WTC11 (cell line): ENCODE measurements around the gene AFF3. TPM values are rescaled to one million over a fixed set of nuclear protein-coding genes. Genes with fewer than 3 reads are reported as not detected.

ENCODE experiments used
- ATAC-seq: fragments of 200-7000 bp; cut with Tn5 transposase; 2 replicates; pipeline ENCODE4 v1.10.0; 2021; ENCODE audit warnings: mild to moderate bottlenecking, moderate library complexity
- CTCF ChIA-PET: fragments of 300-600 bp; sonication (Branson Sonifier 250); formaldehyde crosslinking; loops from one replicate; lab custom pipeline; 2021; ENCODE audit warnings: antibody characterized with exemption; lab: Charles Lee
- POLR2A ChIA-PET: fragments of 350-600 bp; sonication (Branson Sonifier 250); formaldehyde crosslinking; loops from one replicate; lab custom pipeline; 2021; ENCODE audit warnings: antibody characterized with exemption; lab: Charles Lee
- DNase-seq: peaks from one replicate; pipeline ENCODE4 v3.0.0; 2021; ENCODE audit warnings: low spot score
- H3K27ac Mint-ChIP-seq: 2 replicates; pipeline ENCODE4 v1.8.0; 2021; ENCODE audit warnings: mixed read lengths
- H3K27me3 Mint-ChIP-seq: 2 replicates; pipeline ENCODE4 v1.8.0; 2021; ENCODE audit warnings: low read depth, mild to moderate bottlenecking, moderate library complexity, mixed read lengths
- H3K36me3 Mint-ChIP-seq: 2 replicates; pipeline ENCODE4 v1.8.0; 2021; ENCODE audit warnings: mixed read lengths
- H3K4me1 Mint-ChIP-seq: 2 replicates; pipeline ENCODE4 v1.8.0; 2022; ENCODE audit warnings: mixed read lengths
- H3K4me3 Mint-ChIP-seq: 2 replicates; pipeline ENCODE4 v1.8.0; 2021; ENCODE audit warnings: mild to moderate bottlenecking, moderate library complexity, mixed read lengths
- H3K9me3 Mint-ChIP-seq: 2 replicates; pipeline ENCODE4 v1.8.0; 2021; ENCODE audit warnings: mixed read lengths
- ATF1 ChIP-seq: sonication (generic); formaldehyde crosslinking; IDR thresholded peaks from 2 replicates; pipeline ENCODE4 v1.8.1; 2023; ENCODE audit warnings: mild to moderate bottlenecking, moderate library complexity, missing genetic modification reagents
- CBFB ChIP-seq: sonication (generic); formaldehyde crosslinking; IDR thresholded peaks from 2 replicates; pipeline ENCODE4 v1.8.1; 2022; ENCODE audit warnings: mild to moderate bottlenecking, low read depth, missing genetic modification reagents
- CREB1 ChIP-seq: sonication (generic); formaldehyde crosslinking; IDR thresholded peaks from 2 replicates; pipeline ENCODE4 v1.8.0; 2023; ENCODE audit warnings: mild to moderate bottlenecking, missing genetic modification reagents
- ESRRA ChIP-seq: sonication (generic); formaldehyde crosslinking; IDR thresholded peaks from 2 replicates; pipeline ENCODE4 v1.8.1; 2022; ENCODE audit warnings: mild to moderate bottlenecking, missing genetic modification reagents, borderline replicate concordance
- ETV6 ChIP-seq: sonication (generic); formaldehyde crosslinking; IDR thresholded peaks from 2 replicates; pipeline ENCODE4 v1.8.1; 2022; ENCODE audit warnings: mild to moderate bottlenecking, missing genetic modification reagents
- HMGA2 ChIP-seq: fragments of 250-450 bp; sonication (Bioruptor Pico); IDR thresholded peaks from 2 replicates; pipeline ENCODE4 v1.4.0; 2021; ENCODE audit warnings: mild to moderate bottlenecking, moderate library complexity
- NFE2L1 ChIP-seq: sonication (generic); formaldehyde crosslinking; IDR thresholded peaks from 2 replicates; pipeline ENCODE4 v1.8.1; 2023; ENCODE audit warnings: missing genetic modification reagents
- NR2C2 ChIP-seq: sonication (generic); formaldehyde crosslinking; IDR thresholded peaks from 2 replicates; pipeline ENCODE4 v1.8.0; 2022; ENCODE audit warnings: mild to moderate bottlenecking, missing genetic modification reagents
- SMAD4 ChIP-seq: sonication (generic); formaldehyde crosslinking; IDR thresholded peaks from 2 replicates; pipeline ENCODE4 v1.8.0; 2022; ENCODE audit warnings: mild to moderate bottlenecking, missing genetic modification reagents
- ZBTB21 ChIP-seq: sonication (generic); formaldehyde crosslinking; IDR thresholded peaks from 2 replicates; pipeline ENCODE4 v1.8.1; 2023; ENCODE audit warnings: mild to moderate bottlenecking, missing genetic modification reagents, borderline replicate concordance
- ZNF121 ChIP-seq: sonication (generic); formaldehyde crosslinking; IDR thresholded peaks from 2 replicates; pipeline ENCODE4 v1.8.0; 2023; ENCODE audit warnings: missing genetic modification reagents
- ZNF416 ChIP-seq: fragments of 250-450 bp; sonication (Bioruptor Pico); IDR thresholded peaks from 2 replicates; pipeline ENCODE4 v1.9.0; 2021; ENCODE audit warnings: mild to moderate bottlenecking, inconsistent platforms
- ZNF423 ChIP-seq: fragments of 250-450 bp; sonication (Bioruptor Pico); IDR thresholded peaks from 2 replicates; pipeline ENCODE4 v2.1.2; 2022; ENCODE audit warnings: mild to moderate bottlenecking, moderate library complexity
- total RNA-seq: library from RNA; stranded (reverse); gene quantifications from 3 replicates; pipeline ENCODE4 v1.2.3, GENCODE V29; 2021
- TF ChIP-seq, protein P1 (sequence below): sonication (generic); formaldehyde crosslinking; IDR thresholded peaks from 2 replicates; pipeline ENCODE4 v1.8.1; 2022; ENCODE audit warnings: low read depth, missing genetic modification reagents, borderline replicate concordance
- TF ChIP-seq, protein P2 (sequence below): fragments of 250-450 bp; sonication (Bioruptor Pico); IDR thresholded peaks from 2 replicates; pipeline ENCODE4 v1.9.0; 2021; ENCODE audit warnings: mild to moderate bottlenecking, borderline replicate concordance
- TF ChIP-seq, protein P3 (sequence below): sonication (generic); formaldehyde crosslinking; IDR thresholded peaks from 2 replicates; pipeline ENCODE4 v1.8.0; 2022; ENCODE audit warnings: mild to moderate bottlenecking, missing genetic modification reagents
- TF ChIP-seq, protein P4 (sequence below): sonication (generic); formaldehyde crosslinking; conservative IDR thresholded peaks from 2 replicates; pipeline ENCODE4 v1.8.1; 2022; ENCODE audit warnings: mild to moderate bottlenecking, missing genetic modification reagents
- TF ChIP-seq, protein P5 (sequence below): sonication (generic); formaldehyde crosslinking; IDR thresholded peaks from 2 replicates; pipeline ENCODE4 v1.8.0; 2022; ENCODE audit warnings: mild to moderate bottlenecking, missing genetic modification reagents
- TF ChIP-seq, protein P6 (sequence below): fragments of 250-450 bp; sonication (Bioruptor Pico); IDR thresholded peaks from 2 replicates; pipeline ENCODE4 v2.1.2; 2022; ENCODE audit warnings: mild to moderate bottlenecking, moderate library complexity
- TF ChIP-seq, protein P7 (sequence below): sonication (generic); formaldehyde crosslinking; IDR thresholded peaks from 2 replicates; pipeline ENCODE4 v1.8.0; 2023; ENCODE audit warnings: missing genetic modification reagents, mild to moderate bottlenecking, borderline replicate concordance

The AFF3 gene
- total RNA-seq, 1 experiment from 2014 or later, result 1.2 TPM

DNA sequence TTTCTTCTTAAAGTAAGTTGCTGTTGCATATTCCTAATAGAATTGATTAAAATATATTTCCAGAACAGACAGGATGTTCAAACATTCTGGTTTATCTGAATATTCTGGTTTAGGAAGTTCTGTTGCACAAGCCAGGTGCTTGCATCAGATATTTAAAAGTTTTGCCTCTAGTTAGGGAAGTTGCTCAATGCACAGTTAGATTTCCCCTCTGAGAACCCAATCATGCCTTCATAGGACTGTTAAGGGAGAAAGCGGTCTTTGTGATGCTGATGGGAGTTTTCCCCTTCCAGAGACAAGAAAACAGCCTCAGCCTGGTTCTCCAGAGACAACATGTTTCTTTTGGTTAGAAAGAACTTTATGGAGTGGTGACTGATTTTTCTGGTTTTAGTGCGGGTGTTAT, 587.0 kb downstream of the AFF3 start:
- ChIA-PET CTCF (interaction anchor here (1.0 to 2.0 kb wide), 4 partner anchors 35 to 708 kb away, joined by 3 to 10 read pairs (median 6); no protein-coding TSS in a partner anchor), POLR2A (no interaction called here)
- ATAC-seq (peak; percentile 17), DNase-seq (no peak)
- H3K27ac Mint-ChIP-seq, result peak overlapping the region; percentile 92
- H3K36me3 Mint-ChIP-seq, result no peaks in the 10 kb centered on the region
- H3K9me3 Mint-ChIP-seq, result no peaks in the 10 kb centered on the region
- peaks cover 35% of the 10 kb centered on the region for H3K4me1 Mint-ChIP-seq
- H3K27me3 Mint-ChIP-seq, result no peaks in the 10 kb centered on the region
- H3K4me3 Mint-ChIP-seq, result no peak overlapping the region; the same call in 1 of the 2 replicates
- TF ChIP-seq, protein P1, sequence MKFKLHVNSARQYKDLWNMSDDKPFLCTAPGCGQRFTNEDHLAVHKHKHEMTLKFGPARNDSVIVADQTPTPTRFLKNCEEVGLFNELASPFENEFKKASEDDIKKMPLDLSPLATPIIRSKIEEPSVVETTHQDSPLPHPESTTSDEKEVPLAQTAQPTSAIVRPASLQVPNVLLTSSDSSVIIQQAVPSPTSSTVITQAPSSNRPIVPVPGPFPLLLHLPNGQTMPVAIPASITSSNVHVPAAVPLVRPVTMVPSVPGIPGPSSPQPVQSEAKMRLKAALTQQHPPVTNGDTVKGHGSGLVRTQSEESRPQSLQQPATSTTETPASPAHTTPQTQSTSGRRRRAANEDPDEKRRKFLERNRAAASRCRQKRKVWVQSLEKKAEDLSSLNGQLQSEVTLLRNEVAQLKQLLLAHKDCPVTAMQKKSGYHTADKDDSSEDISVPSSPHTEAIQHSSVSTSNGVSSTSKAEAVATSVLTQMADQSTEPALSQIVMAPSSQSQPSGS (CRISPR knock-in tag), result no peak
- TF ChIP-seq, protein P2, sequence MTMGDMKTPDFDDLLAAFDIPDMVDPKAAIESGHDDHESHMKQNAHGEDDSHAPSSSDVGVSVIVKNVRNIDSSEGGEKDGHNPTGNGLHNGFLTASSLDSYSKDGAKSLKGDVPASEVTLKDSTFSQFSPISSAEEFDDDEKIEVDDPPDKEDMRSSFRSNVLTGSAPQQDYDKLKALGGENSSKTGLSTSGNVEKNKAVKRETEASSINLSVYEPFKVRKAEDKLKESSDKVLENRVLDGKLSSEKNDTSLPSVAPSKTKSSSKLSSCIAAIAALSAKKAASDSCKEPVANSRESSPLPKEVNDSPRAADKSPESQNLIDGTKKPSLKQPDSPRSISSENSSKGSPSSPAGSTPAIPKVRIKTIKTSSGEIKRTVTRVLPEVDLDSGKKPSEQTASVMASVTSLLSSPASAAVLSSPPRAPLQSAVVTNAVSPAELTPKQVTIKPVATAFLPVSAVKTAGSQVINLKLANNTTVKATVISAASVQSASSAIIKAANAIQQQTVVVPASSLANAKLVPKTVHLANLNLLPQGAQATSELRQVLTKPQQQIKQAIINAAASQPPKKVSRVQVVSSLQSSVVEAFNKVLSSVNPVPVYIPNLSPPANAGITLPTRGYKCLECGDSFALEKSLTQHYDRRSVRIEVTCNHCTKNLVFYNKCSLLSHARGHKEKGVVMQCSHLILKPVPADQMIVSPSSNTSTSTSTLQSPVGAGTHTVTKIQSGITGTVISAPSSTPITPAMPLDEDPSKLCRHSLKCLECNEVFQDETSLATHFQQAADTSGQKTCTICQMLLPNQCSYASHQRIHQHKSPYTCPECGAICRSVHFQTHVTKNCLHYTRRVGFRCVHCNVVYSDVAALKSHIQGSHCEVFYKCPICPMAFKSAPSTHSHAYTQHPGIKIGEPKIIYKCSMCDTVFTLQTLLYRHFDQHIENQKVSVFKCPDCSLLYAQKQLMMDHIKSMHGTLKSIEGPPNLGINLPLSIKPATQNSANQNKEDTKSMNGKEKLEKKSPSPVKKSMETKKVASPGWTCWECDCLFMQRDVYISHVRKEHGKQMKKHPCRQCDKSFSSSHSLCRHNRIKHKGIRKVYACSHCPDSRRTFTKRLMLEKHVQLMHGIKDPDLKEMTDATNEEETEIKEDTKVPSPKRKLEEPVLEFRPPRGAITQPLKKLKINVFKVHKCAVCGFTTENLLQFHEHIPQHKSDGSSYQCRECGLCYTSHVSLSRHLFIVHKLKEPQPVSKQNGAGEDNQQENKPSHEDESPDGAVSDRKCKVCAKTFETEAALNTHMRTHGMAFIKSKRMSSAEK (CRISPR knock-in tag), result no peak
- TF ChIP-seq ZNF121 (CRISPR knock-in tag) (no peak), ZNF423 (CRISPR knock-in tag) (no peak), ZBTB21 (CRISPR knock-in tag) (no peak), HMGA2 (CRISPR knock-in tag) (no peak), SMAD4 (CRISPR knock-in tag) (no peak), CREB1 (CRISPR knock-in tag) (no peak)
- TF ChIP-seq, protein P3, sequence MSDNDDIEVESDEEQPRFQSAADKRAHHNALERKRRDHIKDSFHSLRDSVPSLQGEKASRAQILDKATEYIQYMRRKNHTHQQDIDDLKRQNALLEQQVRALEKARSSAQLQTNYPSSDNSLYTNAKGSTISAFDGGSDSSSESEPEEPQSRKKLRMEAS (CRISPR knock-in tag), result no peak
- TF ChIP-seq, protein P4, sequence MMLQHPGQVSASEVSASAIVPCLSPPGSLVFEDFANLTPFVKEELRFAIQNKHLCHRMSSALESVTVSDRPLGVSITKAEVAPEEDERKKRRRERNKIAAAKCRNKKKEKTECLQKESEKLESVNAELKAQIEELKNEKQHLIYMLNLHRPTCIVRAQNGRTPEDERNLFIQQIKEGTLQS (CRISPR knock-in tag), result no peak
- TF ChIP-seq, protein P5, sequence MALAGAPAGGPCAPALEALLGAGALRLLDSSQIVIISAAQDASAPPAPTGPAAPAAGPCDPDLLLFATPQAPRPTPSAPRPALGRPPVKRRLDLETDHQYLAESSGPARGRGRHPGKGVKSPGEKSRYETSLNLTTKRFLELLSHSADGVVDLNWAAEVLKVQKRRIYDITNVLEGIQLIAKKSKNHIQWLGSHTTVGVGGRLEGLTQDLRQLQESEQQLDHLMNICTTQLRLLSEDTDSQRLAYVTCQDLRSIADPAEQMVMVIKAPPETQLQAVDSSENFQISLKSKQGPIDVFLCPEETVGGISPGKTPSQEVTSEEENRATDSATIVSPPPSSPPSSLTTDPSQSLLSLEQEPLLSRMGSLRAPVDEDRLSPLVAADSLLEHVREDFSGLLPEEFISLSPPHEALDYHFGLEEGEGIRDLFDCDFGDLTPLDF (CRISPR knock-in tag), result no peak
- TF ChIP-seq, all 79 proteins: peak for 0

DNA sequence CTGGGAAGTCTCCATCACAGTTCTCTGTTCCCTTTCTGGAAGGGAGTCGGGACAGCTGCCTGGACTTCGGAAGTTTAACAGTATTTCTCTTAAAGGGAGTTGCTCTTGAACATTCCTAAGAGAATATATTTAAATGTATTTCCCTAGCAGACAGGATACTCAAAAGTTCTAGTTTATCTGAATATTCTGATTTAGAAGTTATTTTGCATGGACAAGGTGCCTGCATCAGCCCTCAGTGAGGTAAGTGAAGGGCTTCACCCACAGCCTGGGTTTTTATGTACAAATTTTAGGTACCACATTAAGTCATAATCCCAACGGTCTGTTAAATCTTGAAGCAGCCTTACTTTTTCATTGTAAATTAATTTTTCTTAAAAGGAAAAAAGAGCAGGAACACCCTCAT, 587.5 kb downstream of the AFF3 start:
- H3K27me3 Mint-ChIP-seq, result no peaks in the 10 kb centered on the region
- H3K27ac Mint-ChIP-seq, result no peak overlapping the region
- DNase-seq (no peak), ATAC-seq (no peak)
- peak overlapping the region; percentile 59 for H3K4me3 Mint-ChIP-seq
- peaks cover 40% of the 10 kb centered on the region for H3K4me1 Mint-ChIP-seq
- no peaks in the 10 kb centered on the region for H3K36me3 Mint-ChIP-seq
- ChIA-PET CTCF (interaction anchor here (0.6 to 2.2 kb wide), 8 partner anchors 65 to 708 kb away, joined by 3 to 8 read pairs (median 3); partner anchors contain the start of gene REV1), POLR2A (no interaction called here)
- no peaks in the 10 kb centered on the region for H3K9me3 Mint-ChIP-seq
- no peak for TF ChIP-seq ETV6 (CRISPR knock-in tag)
- TF ChIP-seq ZNF416, result no peak
- TF ChIP-seq, protein P6, sequence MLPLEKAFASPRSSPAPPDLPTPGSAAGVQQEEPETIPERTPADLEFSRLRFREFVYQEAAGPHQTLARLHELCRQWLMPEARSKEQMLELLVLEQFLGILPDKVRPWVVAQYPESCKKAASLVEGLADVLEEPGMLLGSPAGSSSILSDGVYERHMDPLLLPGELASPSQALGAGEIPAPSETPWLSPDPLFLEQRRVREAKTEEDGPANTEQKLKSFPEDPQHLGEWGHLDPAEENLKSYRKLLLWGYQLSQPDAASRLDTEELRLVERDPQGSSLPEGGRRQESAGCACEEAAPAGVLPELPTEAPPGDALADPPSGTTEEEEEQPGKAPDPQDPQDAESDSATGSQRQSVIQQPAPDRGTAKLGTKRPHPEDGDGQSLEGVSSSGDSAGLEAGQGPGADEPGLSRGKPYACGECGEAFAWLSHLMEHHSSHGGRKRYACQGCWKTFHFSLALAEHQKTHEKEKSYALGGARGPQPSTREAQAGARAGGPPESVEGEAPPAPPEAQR, result no peak
- TF ChIP-seq, protein P7, sequence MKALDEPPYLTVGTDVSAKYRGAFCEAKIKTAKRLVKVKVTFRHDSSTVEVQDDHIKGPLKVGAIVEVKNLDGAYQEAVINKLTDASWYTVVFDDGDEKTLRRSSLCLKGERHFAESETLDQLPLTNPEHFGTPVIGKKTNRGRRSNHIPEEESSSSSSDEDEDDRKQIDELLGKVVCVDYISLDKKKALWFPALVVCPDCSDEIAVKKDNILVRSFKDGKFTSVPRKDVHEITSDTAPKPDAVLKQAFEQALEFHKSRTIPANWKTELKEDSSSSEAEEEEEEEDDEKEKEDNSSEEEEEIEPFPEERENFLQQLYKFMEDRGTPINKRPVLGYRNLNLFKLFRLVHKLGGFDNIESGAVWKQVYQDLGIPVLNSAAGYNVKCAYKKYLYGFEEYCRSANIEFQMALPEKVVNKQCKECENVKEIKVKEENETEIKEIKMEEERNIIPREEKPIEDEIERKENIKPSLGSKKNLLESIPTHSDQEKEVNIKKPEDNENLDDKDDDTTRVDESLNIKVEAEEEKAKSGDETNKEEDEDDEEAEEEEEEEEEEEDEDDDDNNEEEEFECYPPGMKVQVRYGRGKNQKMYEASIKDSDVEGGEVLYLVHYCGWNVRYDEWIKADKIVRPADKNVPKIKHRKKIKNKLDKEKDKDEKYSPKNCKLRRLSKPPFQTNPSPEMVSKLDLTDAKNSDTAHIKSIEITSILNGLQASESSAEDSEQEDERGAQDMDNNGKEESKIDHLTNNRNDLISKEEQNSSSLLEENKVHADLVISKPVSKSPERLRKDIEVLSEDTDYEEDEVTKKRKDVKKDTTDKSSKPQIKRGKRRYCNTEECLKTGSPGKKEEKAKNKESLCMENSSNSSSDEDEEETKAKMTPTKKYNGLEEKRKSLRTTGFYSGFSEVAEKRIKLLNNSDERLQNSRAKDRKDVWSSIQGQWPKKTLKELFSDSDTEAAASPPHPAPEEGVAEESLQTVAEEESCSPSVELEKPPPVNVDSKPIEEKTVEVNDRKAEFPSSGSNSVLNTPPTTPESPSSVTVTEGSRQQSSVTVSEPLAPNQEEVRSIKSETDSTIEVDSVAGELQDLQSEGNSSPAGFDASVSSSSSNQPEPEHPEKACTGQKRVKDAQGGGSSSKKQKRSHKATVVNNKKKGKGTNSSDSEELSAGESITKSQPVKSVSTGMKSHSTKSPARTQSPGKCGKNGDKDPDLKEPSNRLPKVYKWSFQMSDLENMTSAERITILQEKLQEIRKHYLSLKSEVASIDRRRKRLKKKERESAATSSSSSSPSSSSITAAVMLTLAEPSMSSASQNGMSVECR, result no peak
- TF ChIP-seq, protein P4 (CRISPR knock-in tag), result no peak
- TF ChIP-seq NR2C2 (CRISPR knock-in tag), result no peak
- TF ChIP-seq ZBTB21 (CRISPR knock-in tag), result no peak
- no peak for TF ChIP-seq CBFB (CRISPR knock-in tag)
- TF ChIP-seq ATF1 (CRISPR knock-in tag), result no peak
- TF ChIP-seq ESRRA (CRISPR knock-in tag), result no peak
- no peak for TF ChIP-seq NFE2L1 (CRISPR knock-in tag)
